Mesenchymal stem cell (in vitro differentiated cells and primary cell): ENCODE data around the gene FBXL7.
A peak's percentile ranks its signal among the peaks of the same experiment; 100 is the strongest.

Experiments
- DNase-seq: peaks from one replicate; pipeline ENCODE4 v3.0.0-alpha.2; 2013
- H2AFZ ChIP-seq: one replicate; pipeline ENCODE4 v1.6.1; 2013; ENCODE audit warnings: low read depth, mild to moderate bottlenecking, control low read depth, inconsistent platforms, low read length, moderate library complexity
- H2AK5ac ChIP-seq: 2 replicates; pipeline ENCODE4 v1.6.1; 2013; ENCODE audit warnings: low read length, moderate library complexity, mild to moderate bottlenecking, inconsistent platforms; ENCODE audit not compliant: severe bottlenecking
- H2BK120ac ChIP-seq: one replicate; pipeline ENCODE4 v1.6.1; 2013; ENCODE audit warnings: low read depth, mild to moderate bottlenecking, inconsistent platforms, low read length, moderate library complexity
- H2BK12ac ChIP-seq, 2 experiments: one replicate each; pipeline ENCODE4 v1.6.1; 2013; ENCODE audit warnings: inconsistent platforms in 2 of 2, low read length in 2 of 2, mild to moderate bottlenecking in 2 of 2, moderate library complexity in 2 of 2, control low read depth in 1 of 2
- H2BK15ac ChIP-seq: one replicate; pipeline ENCODE4 v1.6.1; 2013; ENCODE audit warnings: mild to moderate bottlenecking, low read depth, inconsistent platforms; ENCODE audit not compliant: poor library complexity, severe bottlenecking
- H2BK5ac ChIP-seq: 2 replicates; pipeline ENCODE4 v1.6.1; 2013; ENCODE audit warnings: low read depth, mild to moderate bottlenecking, low read length, control low read depth, inconsistent platforms; ENCODE audit not compliant: poor library complexity, severe bottlenecking
- H3K14ac ChIP-seq, 2 experiments: one replicate each; pipeline ENCODE4 v1.6.1; 2013; ENCODE audit warnings: inconsistent platforms in 2 of 2, low read length in 2 of 2, control low read depth in 1 of 2, mild to moderate bottlenecking in 1 of 2, moderate library complexity in 1 of 2
- H3K18ac ChIP-seq, 2 experiments: one replicate each; pipeline ENCODE4 v1.6.1; 2013; ENCODE audit warnings: inconsistent platforms in 2 of 2, low read length in 2 of 2, control low read depth in 1 of 2, low read depth in 1 of 2, mild to moderate bottlenecking in 1 of 2
- H3K23ac ChIP-seq, 2 experiments: one replicate each; pipeline ENCODE4 v1.6.1; 2013; ENCODE audit warnings: inconsistent platforms in 2 of 2, low read length in 2 of 2, mild to moderate bottlenecking in 2 of 2, moderate library complexity in 2 of 2, control low read depth in 1 of 2
- H3K27ac ChIP-seq: 2 replicates; pipeline ENCODE4 v1.5.1; 2013; ENCODE audit warnings: mild to moderate bottlenecking, moderate library complexity, low read length, control low read depth, inconsistent platforms; ENCODE audit not compliant: poor library complexity, severe bottlenecking
- H3K27me3 ChIP-seq, 2 experiments: 2 replicates each; pipeline versions ENCODE4 v1.6.1 to v1.7.0; 2013; ENCODE audit warnings: low read length in 2 of 2, mild to moderate bottlenecking in 2 of 2, moderate library complexity in 2 of 2, control low read depth in 1 of 2, inconsistent platforms in 1 of 2; ENCODE audit not compliant: control insufficient read depth in 1 of 2, insufficient read depth in 1 of 2
- H3K36me3 ChIP-seq, 2 experiments: 2 replicates each; pipeline versions ENCODE4 v1.6.1 to v1.7.0; 2013; ENCODE audit warnings: low read length in 2 of 2, control low read depth in 1 of 2, inconsistent platforms in 1 of 2, low read depth in 1 of 2, mild to moderate bottlenecking in 1 of 2; ENCODE audit not compliant: insufficient read depth in 2 of 2, control insufficient read depth in 1 of 2
- H3K4ac ChIP-seq, 2 experiments: one replicate each; pipeline ENCODE4 v1.6.1; 2013; ENCODE audit warnings: inconsistent platforms in 2 of 2, low read length in 2 of 2, mild to moderate bottlenecking in 2 of 2, moderate library complexity in 2 of 2, control low read depth in 1 of 2, low read depth in 1 of 2
- H3K4me1 ChIP-seq: 2 replicates; pipeline ENCODE4 v1.6.1; 2013; ENCODE audit warnings: low read depth, low read length, control low read depth; ENCODE audit not compliant: control insufficient read depth, insufficient read depth
- H3K4me2 ChIP-seq: 2 replicates; pipeline ENCODE4 v1.6.1; 2013; ENCODE audit warnings: low read length, mild to moderate bottlenecking, inconsistent platforms; ENCODE audit not compliant: poor library complexity, severe bottlenecking
- H3K4me3 ChIP-seq, 2 experiments: 2 replicates each; pipeline versions ENCODE4 v1.5.1 to v1.7.0; 2013; ENCODE audit warnings: low read length in 2 of 2, mild to moderate bottlenecking in 2 of 2, control low read depth in 1 of 2, low read depth in 1 of 2; ENCODE audit not compliant: insufficient read depth in 1 of 2
- H3K79me1 ChIP-seq: replicated peaks from 2 replicates; pipeline ENCODE4 v1.6.1; 2013; ENCODE audit warnings: mild to moderate bottlenecking, control low read depth, low read length, inconsistent platforms; ENCODE audit not compliant: poor library complexity, severe bottlenecking
- H3K9ac ChIP-seq: 2 replicates; pipeline ENCODE4 v1.7.0; 2013; ENCODE audit warnings: mild to moderate bottlenecking, low read length, moderate library complexity
- H3K9me3 ChIP-seq: 2 replicates; pipeline ENCODE4 v1.7.0; 2013; ENCODE audit warnings: mild to moderate bottlenecking, low read length; ENCODE audit not compliant: control insufficient read depth
- H4K8ac ChIP-seq: one replicate; pipeline ENCODE4 v1.6.1; 2013; ENCODE audit warnings: inconsistent platforms, mild to moderate bottlenecking, low read length, moderate library complexity
- H4K91ac ChIP-seq: one replicate; pipeline ENCODE4 v1.6.1; 2013; ENCODE audit warnings: mild to moderate bottlenecking, low read length, inconsistent platforms
- WGBS: methylation state at CpG from one replicate; pipeline ENCODE4 v1.1.7; 2013; ENCODE audit warnings: mixed read lengths; 5-methylcytosine and 5-hydroxymethylcytosine counted together

FBXL7 gene

DNA sequence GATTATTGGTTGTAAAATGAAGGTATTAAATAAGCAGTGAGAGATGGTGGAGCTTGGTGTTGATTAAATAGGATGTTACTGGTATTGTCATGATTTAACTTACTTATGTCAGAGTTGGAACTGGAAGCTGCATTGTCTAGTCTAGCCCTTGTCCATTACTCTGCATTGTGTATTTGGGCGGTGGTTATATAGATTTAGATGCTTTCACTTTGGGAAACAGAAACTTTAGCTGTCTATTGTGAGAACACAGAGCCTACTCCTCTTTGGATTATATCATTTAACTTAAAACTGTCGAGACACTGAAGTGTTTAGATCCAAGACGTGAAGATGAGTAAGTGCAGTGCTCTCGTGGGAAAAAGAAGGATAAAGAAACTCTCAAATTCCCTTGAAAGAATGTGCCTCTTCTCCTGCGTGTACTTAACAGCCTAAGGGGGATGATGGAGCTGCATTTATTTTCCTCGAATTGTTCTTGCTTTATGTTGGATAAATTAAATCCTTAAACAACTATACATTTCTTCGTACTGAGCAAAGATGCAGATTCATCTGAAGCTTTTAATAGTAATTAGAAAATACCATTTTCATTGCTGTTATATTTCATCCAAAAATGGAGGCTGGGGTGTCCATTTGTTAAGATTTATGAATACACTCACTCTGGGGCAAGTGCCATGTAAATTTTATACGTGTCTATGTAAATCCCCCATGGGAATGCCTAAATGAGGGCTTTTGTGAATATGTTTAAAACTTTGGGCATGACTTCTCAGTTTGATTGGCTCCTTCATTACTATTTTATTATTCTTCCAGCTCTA, 21.6 kb downstream of the FBXL7 start:
- no peak overlapping the region for H2AFZ ChIP-seq
- H2BK12ac ChIP-seq = no peak overlapping the region
- H4K8ac ChIP-seq = no peak overlapping the region
- no peak overlapping the region for H3K27ac ChIP-seq
- H3K27me3 ChIP-seq = no peaks in the 10 kb centered on the region
- H3K18ac ChIP-seq = no peak overlapping the region
- no peak overlapping the region for H3K4ac ChIP-seq
- no peaks in the 10 kb centered on the region for H3K9me3 ChIP-seq
- H2AK5ac ChIP-seq = no peak overlapping the region
- H2BK15ac ChIP-seq = no peak overlapping the region
- H3K4me2 ChIP-seq = no peak overlapping the region
- H3K14ac ChIP-seq = no peak overlapping the region
- no peak overlapping the region for H2BK5ac ChIP-seq
- no peaks in the 10 kb centered on the region for H3K36me3 ChIP-seq
- peaks cover 49% of the 10 kb centered on the region for H3K79me1 ChIP-seq
- H4K91ac ChIP-seq = no peak overlapping the region
- H2BK120ac ChIP-seq = no peak overlapping the region
- 25% methylated on average over 4 of the region's 8 CpGs for WGBS
- no peaks in the 10 kb centered on the region for H3K4me1 ChIP-seq
- H3K9ac ChIP-seq = peak overlapping the region; percentile 19
- peak overlapping the region in 1 of 2 experiments; percentile 52 for H3K4me3 ChIP-seq
- H3K23ac ChIP-seq = no peak overlapping the region
- DNase-seq = peak; percentile 48

DNA sequence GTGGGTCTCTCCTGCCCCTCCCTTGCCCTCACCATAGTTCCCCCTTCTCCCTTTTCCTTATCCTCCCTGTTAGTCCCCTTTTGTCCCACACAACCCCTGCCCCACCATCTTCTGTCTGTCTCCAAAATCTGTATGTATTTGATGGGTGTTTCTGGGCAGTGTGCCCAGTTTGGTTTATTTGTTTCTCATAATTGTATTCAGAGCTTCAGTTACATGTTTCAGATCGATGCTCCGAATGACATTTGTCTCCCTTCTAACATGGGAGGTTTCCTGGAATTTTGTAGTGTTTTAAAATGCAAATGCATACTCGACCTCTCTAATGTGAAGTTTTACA, 22.2 kb downstream of the FBXL7 start:
- 90% methylated on average over 2 of the region's 3 CpGs for WGBS
- H3K27me3 ChIP-seq = no peaks in the 10 kb centered on the region
- H3K14ac ChIP-seq = no peak overlapping the region

DNA sequence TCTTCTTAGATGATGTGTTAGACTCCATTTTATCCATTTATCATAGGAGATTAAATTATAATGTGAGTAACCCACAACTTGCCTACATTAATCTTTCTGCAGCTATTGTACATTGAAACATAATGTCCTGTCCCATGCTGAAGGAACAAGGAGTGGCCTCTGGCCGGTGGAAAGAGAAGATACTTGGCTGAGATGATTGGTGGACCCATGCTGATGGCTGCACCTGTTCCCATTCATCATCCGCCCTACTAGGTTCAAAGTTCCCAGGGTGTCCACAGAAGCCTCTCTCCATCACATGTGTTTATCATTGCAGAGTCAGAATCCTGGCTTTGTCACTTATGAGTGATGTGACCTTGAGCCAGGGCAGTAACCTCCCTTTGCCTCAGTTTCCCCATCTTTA, 24.7 kb downstream of the FBXL7 start:
- no peak overlapping the region for H4K8ac ChIP-seq
- no peaks in the 10 kb centered on the region for H3K36me3 ChIP-seq
- H3K4ac ChIP-seq = no peak overlapping the region
- H3K14ac ChIP-seq = no peak overlapping the region
- H2BK15ac ChIP-seq = no peak overlapping the region
- H2AK5ac ChIP-seq = no peak overlapping the region
- H2BK5ac ChIP-seq = no peak overlapping the region
- H2BK12ac ChIP-seq = no peak overlapping the region
- H2AFZ ChIP-seq = no peak overlapping the region
- no peaks in the 10 kb centered on the region for H3K27me3 ChIP-seq
- H3K4me3 ChIP-seq = no peak overlapping the region
- H3K27ac ChIP-seq = no peak overlapping the region
- WGBS = 98% methylated on average over 2 of the region's 2 CpGs
- no peak overlapping the region for H2BK120ac ChIP-seq
- no peak for DNase-seq
- no peak overlapping the region for H3K4me2 ChIP-seq
- no peak overlapping the region for H3K23ac ChIP-seq
- peak overlapping the region; percentile 21 for H4K91ac ChIP-seq
- no peaks in the 10 kb centered on the region for H3K4me1 ChIP-seq
- H3K18ac ChIP-seq = no peak overlapping the region
- peaks cover 35% of the 10 kb centered on the region for H3K79me1 ChIP-seq
- H3K9me3 ChIP-seq = no peaks in the 10 kb centered on the region
- H3K9ac ChIP-seq = no peak overlapping the region

More for the DNA sequence above, 22.2 kb downstream of the FBXL7 start:
- Histone ChIP-seq H3K9me3 (no peaks in the 10 kb centered on the region), H2BK5ac (no peak overlapping the region), H3K4me1 (no peaks in the 10 kb centered on the region), H3K9ac (no peak overlapping the region), H3K27ac (no peak overlapping the region), H3K23ac (no peak overlapping the region), H2BK12ac (no peak overlapping the region), H2BK120ac (no peak overlapping the region), H4K91ac (no peak overlapping the region), H3K4me3 (no peak overlapping the region), H3K4me2 (no peak overlapping the region), H2AK5ac (no peak overlapping the region), H2BK15ac (no peak overlapping the region), H3K36me3 (no peaks in the 10 kb centered on the region), H4K8ac (no peak overlapping the region), H2AFZ (no peak overlapping the region), H3K4ac (no peak overlapping the region), H3K18ac (no peak overlapping the region), H3K79me1 (peaks cover 50% of the 10 kb centered on the region)
- no peak for DNase-seq

DNA sequence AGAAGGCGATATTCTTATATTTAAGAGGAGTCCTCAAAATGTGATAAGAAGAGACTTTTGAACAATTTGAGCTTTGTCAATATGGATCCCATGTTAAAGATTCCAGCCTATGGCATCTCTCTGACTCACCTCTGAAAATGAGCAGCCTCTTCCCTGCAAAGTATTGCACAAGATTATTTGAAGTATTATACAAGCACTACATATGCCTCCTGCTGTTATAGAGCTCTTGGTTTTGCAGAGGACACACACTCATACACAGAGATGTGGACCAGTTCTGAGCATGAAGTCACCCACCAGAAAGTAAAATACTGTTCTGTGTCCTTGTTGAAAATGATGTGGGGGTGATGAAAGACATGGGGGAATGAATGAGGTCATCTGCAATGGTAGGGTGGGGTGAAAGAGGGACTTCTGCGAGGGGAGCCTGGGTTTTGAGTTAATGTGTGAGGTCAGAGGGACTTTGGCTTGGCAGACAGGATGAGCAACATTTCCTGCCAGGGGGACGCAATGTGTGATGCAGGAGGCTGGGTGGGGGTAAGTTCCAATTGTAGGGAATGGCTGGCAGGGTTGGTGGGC, 25.8 kb downstream of the FBXL7 start:
- Histone ChIP-seq H2BK5ac (no peak overlapping the region), H2BK12ac (no peak overlapping the region), H4K91ac (no peak overlapping the region), H4K8ac (no peak overlapping the region), H3K18ac (no peak overlapping the region), H3K27me3 (no peaks in the 10 kb centered on the region), H3K9me3 (no peaks in the 10 kb centered on the region), H3K4ac (no peak overlapping the region), H3K79me1 (peaks cover 32% of the 10 kb centered on the region), H3K4me1 (no peaks in the 10 kb centered on the region), H3K4me2 (no peak overlapping the region), H3K23ac (no peak overlapping the region), H2AFZ (no peak overlapping the region), H3K27ac (no peak overlapping the region), H2AK5ac (no peak overlapping the region), H3K36me3 (no peaks in the 10 kb centered on the region), H2BK15ac (no peak overlapping the region), H3K9ac (no peak overlapping the region), H3K14ac (no peak overlapping the region), H3K4me3 (no peak overlapping the region), H2BK120ac (no peak overlapping the region)
- DNase-seq = peak; percentile 36
- WGBS = 100% methylated on average over 2 of the region's 3 CpGs
